HG03039 (cell line): Measurements from ENCODE around the gene KRT4.
"Not testable (repeated sequence)": the region's sequence is repeated elsewhere in the genome, so short reads cannot be mapped to it uniquely, and the experiment has no call there.

Experiments used
- ATAC-seq: cut with Tn5 transposase; IDR thresholded peaks from one replicate; pipeline ENCODE4 v1.9.1; 2021; ENCODE audit warnings: mild to moderate bottlenecking, moderate library complexity; ENCODE audit not compliant: unreplicated experiment

The KRT4 gene

DNA sequence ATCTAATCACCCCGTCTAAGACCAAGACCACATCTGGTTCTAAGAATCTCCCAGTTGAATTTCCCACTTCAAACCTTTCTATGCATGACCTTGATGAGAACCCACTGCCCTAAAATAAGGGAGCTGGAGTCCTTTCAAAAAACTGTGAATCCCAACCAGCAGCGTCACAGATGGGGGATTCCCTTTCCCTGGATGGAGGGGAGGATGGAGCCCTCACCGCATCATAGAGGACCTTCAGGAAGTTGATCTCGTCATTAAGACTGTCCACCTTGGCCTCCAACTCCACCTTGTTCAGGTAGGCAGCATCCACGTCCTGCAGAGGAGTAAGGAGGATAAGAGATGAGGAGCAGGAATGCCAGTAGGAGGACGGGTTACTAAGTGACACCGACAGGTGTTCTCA lies 4.8 kb downstream of the KRT4 start:
- ATAC-seq: no peak

DNA sequence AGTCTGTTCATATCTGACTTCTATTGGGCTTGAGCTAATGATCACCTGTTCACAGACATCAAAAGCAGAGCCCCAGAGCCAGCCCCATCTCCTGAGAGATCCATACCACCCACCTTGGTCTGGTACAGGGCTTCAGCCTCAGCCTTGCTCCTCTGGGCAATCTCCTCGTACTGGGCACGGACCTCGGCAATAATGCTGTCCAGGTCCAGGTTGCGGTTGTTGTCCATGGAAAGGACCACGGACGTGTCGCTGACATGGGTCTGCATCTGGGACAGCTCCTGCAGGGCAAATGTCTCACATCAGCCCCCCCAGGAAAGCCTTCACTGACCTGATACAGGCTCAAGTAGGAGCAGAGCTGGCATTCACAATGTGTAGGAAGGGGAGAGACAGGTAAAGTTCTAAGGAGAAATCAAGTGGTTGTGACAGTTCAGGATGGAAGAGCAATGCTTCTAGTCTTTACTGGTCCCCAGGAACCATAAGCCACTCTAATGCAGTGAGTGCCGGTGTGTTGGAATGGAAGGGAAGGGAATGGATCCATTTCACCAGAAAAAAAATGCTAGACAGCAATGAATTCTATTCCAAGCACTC lies 5.2 kb downstream of the KRT4 start:
- no peak for ATAC-seq

DNA sequence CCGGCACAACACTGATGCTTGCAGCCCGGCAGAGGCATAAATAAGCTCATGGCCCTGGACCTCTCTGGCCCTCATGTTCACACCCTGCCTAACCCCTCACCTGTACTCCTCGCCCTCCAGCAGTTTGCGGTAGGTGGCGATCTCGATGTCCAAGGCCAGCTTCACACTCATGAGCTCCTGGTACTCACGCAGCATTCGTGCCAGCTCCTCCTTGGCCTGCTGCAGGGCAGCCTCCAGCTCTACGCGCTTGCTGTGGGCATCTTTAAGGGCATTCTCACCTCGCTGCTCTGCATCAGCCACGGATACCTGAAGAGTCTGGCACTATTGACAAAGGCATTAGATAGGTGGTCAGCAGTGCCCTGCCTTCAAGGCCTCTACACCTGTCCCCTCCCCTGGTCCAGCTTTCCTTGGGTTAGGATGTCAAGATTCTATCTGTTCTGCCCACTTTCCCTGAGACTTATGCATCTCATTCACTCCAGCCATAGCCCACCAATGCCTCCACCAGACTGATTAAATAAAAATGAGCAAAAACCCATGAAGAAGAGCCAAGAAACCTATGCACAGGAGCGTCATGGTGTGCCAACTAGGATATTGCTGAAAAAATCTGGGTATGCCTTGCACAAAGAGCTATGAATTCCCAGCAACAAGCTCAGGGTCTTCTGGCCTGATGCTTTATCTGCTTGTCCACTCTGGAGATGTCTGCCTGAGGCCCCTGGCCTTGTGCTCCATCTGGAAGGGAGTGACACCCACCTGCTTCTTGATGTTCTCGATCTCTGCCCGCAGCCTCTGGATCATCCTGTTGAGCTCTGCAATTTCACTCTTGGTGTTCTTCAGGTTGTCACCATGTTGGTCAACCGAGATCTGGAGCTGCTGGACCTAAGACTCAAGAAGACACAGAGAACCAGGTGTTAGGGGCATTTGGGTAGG lies 6.1 kb downstream of the KRT4 start:
- no peak for ATAC-seq

DNA sequence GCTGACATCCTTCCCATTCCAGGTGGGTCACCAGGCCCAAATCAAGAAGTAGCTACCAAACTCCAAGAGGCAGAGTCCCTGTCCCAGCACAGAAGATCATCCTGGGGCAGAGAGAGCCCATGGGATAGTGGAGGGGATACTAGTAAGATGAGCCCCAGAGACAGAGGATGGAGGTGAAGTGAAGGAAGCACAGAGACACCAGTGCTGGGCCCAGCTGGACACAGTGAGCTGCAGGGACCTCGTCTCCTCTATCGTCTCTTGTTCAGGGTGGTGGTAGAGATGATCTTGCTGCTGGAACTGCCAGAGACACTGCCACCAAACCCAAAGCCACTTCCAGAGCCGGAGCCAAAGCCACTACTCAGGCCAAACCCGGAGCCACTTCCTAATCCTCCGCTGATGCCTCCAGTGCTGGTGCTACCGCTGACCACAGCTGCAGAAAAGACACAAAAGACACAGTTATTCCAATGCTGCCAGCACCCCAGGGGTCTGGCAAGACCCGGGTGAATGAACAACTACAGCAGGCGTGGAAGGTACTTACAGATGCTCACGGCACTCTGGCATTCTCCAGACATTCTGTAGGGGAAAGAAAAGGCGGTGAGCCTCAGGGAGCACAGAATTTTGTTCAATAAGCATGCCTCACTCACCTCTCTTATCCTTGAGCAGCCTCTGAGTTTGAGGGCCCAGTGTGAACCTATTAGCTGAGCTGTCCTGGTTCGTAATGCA lies 6.9 kb downstream of the KRT4 start:
- ATAC-seq: no peak

DNA sequence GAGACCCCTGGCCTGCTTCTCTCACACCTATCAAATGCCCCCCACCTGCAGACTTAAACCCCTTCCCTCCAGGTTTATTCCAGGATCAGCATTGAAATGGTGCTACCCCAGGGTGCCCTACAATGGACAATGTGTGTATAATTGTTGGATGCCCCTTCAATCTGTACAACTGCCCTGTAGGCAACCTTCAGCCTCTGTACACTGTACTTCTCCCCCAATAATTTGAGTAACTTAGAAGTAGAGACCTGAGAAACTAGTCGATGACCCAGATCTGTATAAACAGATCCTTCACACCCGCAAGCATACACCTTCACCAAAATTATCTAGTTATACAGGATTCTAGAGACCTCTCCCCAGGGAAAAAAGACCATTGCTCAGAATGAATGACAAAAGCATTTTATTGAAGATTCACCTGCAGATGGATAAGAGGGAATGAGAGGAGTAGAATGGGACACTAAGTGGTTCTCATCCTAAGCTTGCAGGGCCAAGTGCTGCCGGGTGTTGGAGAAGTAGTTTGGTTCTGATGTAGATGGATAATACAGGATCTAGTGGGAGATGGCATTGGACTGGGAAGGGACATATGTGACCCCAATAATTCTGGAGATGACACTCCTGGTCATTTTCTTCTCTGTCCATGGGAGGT lies 7.6 kb downstream of the KRT4 start:
- no peak for ATAC-seq

DNA sequence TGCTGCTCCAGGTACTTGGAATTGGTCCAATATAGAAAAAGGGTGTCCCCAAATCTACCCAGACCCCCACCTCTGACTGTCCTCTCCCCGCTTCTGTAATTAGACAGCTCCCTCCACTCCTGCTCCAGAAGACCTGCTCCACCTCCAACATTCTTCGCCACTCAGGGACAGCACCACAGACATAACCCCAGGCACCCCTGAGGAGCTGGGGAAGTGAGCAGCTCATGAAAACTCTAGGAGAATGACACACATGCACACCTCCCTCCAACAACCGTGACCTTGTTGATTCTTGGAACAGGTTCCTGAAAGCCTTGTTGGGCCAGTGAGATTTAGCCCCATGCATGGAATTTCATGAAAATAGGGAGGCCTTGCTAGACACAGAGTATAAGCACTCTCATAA lies 8.2 kb downstream of the KRT4 start:
- ATAC-seq: no peak

DNA sequence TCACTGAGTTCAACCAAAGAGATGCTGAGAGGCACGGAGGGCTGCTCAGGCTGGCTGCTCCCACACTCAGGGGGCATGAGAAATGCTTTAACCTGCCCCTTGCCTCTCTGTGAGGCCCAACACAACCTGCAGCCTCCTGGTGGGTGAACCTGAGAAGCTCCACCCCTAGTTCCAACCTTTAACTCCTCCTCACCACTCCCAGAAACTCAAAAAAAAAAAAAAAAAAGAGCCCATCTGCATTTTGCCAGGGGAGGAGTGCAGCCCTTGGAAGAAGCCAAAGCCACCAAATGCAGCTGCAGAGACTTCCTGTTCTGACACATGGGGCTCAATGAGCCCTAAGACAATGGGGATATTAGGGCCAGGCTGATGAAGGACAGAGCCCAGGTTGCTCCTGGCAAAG lies 8.9 kb downstream of the KRT4 start:
- no peak for ATAC-seq

DNA sequence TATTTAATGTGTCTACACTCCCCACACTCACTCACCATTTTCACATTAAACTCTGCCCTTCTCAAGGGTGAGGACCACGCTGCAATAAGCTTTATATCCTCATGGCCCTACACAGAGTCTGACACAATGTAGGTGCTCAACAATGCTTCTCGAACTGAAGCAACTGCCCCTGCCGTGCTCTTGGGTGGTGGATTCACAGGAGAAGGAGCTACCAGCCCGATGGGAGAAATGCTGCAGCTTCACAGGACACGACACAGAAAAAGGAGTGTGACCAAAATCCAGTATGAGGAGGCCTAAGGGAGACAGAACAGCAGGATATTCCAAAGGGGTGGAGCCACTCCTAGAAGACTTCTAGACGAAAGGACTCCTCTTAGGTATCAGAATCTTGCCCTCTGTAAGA lies 11.5 kb downstream of the KRT4 start:
- ATAC-seq: no peak

DNA sequence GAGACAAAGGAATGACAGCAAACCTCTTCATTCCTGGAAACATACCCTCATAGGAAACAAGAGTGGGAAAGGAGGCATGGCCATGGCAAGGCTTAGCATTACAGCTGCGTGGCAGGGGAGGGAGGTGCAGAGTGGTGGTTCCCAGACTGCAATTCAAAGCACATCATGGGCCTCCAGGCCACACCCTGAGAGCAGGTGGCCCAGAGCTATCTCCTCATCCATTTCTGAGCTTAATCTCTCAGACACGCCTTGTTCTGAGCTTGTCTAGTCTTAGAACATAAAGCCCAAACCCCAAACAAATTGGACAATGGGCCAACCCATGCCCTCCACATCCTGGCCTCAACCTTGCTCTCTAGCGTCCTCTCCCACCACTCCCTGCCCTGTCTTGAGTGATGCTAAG lies 12.1 kb downstream of the KRT4 start:
- ATAC-seq: no peak

DNA sequence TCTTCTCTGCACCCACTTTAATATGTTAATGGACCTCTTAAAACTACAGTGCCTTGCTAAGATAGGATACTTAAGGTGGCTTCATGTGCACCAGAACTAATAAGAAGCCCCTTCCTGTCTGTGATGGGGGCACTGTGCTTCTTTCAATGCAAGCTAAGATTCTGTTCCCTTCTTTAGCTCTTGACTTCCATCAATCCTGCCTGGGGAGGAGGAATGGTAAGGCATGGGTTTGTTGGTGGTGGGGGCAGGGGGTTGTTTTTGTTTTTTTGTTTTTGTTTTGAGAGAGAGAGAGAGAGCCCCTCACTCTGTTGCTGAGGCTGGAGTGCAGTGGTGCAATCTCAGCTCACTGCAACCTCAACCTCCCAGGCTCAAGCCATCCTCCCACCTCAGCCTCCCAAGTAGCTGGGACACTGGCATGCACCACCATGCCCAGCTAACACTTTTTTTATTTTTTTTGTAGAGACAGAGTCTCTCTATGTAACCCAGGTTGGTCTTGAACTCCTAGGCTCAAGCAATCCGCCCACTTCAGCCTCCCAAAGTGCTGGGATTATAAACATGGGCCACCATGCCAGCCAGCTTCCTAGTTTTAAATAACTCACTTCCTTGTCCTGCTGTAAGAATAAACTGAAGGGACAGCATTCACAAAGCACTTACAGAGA lies 13.5 kb downstream of the KRT4 start:
- no peak for ATAC-seq

DNA sequence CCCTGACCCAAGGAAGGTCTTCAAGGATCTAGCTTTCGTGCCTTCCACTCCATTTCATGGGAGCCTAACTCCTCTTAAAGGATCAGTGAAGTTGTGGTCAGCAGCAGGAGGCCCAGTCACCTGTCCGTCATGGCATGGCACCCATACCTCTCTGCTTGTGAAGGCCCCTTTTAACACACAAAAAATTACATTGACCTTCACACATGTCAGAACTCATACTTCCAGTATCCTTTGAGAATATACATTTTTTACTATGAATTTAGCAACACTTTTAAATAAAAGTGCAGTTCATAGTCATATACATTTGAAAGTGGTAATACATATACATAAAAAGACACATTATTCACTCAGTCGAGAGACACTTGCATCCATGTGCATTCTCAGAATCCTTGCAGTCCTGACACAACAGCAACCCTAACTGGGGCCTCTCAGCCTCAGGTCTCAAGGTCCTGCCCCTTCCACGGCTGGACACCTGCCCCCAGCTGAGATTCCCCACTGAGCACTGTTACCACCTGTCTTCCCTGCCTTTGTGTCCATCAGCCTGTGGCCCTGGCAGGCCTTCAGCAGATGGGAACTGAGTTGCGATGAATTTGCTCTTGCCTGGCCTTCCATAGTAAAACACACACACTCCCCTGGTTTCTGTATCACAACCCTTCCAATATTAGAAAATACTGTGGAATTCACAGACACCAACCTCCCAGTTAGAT lies 14.3 kb downstream of the KRT4 start:
- no peak for ATAC-seq

DNA sequence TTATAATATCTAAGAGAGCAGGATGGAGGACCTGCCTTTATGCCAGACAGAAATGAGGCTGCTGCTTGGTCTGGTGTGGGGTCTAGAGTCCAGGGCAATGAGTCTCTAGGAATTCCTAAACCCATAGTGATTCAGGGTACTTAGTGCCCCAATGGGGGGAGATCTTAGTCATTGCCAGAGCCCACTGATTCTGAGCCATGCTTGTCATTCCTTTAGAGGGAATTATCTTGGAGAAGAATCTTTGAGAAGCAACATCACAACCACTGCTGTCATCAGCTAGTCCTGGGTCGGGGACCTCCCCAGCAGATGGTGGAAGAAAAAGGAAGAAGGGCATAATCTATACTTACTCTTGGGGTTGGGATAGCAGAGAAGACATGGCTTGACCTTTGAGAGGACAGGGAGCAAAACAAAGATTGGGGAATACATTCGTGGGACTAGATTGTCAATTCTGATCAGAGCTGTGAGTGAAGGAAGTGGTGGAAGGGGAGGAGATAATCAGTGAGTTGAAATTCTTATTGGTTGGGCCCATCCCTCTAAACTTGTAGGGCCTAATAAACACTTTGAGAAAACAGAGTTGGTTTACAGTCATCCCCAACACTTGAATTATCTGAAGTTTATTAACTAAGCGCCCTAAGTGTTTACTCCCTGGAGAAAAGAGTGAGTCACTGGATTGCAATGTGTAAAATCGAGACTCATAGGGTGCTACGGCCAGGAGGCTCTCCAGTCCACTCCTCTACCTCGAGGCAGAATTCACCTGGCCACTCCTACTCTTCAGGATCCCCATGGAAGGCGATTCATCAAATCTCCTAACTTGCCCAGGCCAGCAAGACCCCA lies 15.0 kb downstream of the KRT4 start:
- ATAC-seq: no peak

DNA sequence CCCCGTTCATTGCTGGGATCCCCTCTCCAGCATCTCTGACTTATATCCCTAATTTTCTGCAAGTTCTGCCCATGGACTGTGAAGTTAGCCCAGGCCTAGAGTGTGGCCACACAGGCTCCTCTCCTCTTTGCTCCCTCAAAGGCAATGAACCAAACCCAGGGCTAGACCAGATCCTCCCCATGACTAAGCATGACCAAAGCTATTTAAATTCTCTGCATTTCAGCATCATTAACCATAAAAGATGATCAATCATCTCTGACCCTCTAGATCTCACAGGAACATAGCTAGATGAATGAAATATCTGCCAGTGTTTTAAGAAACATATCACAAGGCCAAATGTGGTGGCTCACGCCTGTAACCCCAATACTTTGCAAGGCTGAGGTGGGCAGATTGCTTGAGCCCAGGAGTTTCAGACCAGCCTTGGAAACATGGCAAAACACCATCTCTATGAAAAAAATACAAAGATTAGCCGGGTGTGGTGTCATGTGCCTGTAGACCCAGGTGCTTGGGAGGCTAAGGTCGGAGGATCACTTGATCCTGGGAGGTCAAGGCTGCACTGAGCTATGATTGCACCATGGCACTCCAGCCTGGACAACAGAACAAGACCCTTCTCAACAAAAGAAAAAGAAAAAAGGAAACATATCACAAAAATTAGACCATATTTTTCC lies 15.8 kb downstream of the KRT4 start:
- ATAC-seq: no peak

DNA sequence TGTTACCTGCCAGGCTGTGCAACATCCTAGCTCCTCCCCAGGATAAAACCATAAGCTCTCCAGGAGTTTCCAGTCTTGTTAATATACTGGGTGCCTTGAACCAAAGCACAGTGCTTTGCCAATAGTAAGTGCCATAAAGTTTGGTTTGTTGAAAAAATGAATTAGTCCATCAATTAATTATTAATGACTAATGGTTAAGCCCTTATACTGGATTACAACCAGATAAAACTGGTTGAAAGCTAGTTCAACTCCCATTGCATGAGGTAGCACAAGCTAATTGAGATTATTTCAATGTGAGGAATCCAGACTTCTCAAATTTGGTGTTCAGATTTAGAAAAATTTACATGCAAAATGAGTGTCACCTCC lies 16.4 kb downstream of the KRT4 start:
- no peak for ATAC-seq

DNA sequence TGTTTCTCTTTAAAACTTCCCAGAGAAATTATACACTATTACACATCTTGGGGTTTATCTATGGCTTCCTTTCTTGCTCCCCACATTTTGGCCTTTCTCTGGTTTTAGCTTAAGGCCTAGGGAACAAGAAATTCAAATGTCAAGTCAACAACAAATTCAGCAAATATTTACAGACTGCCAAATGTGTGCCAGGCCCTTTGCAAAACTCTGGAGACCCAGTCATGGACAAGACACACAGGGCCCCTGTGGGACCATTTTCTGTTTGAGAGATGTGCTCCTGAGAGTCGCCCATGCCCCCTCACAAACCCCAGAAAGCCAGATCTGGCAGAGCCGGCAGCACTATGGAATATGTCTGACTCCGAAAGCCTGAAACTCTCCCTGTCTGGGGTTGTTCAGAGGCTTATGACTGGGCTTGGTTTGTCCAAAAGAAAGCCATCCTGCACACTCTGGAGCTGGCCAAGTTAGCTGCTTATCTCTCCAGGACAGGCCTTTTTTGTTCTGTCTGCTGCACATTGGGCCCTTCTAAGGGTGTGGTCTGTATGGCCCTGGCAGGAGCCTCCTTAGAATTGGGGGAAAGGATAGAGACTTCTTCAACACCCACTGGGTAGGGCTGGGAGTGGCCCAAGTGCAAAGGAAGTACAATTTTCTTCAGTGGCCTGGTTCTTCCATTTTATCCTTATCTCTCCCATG lies 16.9 kb downstream of the KRT4 start:
- ATAC-seq: no peak

DNA sequence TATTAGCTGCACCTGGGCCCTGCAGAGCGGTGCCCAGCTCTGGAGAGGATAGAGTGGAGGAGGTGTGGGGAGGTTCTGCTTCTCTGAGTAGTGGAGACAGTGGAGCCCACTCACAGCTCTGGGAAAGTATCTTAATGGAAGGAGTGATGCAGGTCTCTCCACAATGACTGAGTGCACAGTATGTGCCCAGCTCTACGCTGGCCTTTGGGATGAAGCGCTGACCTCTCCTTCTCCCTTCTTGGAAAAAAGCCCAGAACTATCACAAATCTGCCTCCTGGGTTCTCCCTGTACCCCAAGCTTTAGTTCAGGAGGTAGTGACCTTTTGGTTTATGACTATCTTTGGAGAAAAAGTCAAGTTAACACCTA lies 17.5 kb downstream of the KRT4 start:
- ATAC-seq: no peak

DNA sequence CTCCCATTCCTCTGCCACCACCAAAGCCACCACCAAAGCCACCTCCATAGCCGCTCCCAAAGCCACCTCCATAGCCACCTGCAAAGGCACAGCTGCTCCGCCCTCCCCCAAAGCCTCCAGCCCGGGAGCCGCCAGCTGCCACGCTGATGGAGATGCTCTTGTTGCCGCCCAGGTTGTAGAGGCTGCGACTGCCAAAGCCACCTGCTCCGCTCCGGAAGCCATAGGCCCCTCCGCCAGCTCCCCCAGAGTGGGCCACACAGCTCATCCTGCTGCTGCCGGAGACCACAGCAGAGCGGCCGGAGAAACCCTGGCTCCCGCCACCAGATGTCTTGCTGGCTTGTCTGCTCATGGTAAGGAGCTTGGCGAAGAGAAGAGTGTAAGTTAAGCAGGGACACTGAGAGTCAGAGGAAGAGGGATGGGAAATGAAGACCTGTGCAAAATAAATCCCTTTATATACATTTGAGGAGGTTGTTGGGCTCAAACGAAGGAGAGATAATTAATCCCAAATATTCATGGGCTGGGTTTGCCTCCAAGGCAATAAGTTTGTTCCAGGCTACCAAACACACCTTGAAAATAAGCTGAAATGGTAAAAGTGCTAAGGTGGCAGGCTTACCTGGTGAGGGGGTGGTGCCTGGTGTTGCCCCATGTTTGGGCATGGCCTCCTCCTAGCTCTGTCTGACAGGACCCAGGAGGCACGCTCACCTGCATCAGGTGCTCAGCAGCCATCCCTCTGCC lies 18.1 kb downstream of the KRT4 start, which contains the start of gene KRT3:
TSS of gene KRT3 (minus strand) at position 424 of the 735 bp plus-strand sequence. CDS start at position 349, 75 bp downstream.
- ATAC-seq: no peak

DNA sequence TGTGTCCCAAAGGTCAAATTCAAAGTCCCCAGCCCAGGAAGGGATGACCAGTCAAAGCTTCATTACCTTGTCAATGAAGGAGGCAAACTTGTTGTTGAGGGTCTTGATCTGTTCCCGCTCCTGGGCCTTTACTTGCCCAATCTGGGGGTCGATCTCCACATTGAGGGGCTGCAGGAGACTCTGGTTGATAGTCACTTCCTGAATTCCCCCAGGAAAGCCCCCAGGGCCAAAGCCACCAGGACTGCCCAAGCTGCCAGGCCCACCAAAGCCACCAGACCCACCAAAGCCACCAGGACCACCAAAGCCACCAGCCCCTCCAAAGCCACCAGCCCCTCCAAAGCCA lies 18.6 kb downstream of the KRT4 start:
- ATAC-seq: not testable (repeated sequence)
